NOMO-1 treated with dmso at 0.1 percent for 144 hours (cell line): ENCODE results near the gene GYS2.

Experiments
- DNase-seq: peaks from one replicate; lab custom pipeline; 2025; ENCODE audit not compliant: unreplicated experiment; lab: John Stamatoyannopoulos, UW

GYS2 gene

DNA sequence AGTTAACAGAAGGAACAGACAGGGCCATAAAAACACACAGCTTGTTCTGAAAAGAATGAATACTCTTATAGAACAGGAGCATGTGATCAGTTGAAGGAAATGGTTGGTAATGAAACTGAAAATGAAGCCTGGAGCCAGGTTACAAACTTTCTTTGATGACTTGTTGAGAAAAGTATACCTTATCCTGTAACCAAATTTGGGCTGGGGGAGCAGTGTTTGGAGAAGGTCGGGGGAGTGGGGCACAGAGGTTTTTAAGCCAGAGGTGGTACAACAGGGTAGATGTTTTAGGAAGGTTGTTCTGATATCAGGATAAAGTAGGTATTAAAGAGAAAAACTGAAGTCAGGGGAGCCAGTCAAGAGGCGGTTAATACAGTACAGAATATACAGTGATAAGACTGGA is 94.9 kb downstream of the GYS2 start:
- DNase-seq = no peak

DNA sequence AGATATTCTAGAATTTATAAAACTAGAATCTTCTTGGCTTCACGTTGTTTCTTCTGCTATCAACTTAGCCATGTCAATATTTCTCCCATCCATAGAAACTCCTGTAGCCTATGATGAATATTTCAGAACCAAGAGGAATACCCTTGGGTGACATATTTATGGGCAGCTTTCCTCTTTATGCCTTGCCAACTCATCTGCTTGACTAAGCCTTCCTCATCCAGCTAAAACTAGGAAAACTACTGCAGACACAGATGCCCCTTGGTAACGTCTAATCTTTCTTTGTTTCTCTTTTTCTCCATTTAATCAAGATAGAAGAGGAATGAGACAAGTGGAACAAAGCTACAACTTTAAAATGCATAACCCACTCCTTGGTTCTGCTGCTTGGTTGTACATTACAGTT is 96.8 kb downstream of the GYS2 start:
- DNase-seq = no peak

DNA sequence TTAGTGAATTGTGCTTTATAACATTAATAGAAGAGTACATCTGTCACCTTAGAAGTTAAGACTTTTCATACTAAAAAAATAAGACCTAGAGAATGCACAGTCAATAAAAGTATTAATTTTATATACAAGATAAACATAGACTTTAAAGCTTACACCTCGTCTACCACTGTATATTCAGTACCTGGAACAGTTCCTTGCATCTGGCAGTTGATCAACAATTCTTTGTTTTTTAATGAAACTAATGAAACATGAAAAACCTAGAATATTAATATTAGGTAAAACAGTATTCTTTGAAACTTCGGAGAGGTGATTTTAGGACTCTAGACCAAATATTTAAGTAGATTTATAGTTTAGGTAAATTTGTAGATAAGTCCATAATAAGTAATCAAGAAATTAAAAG is 98.8 kb downstream of the GYS2 start:
- no peak for DNase-seq

DNA sequence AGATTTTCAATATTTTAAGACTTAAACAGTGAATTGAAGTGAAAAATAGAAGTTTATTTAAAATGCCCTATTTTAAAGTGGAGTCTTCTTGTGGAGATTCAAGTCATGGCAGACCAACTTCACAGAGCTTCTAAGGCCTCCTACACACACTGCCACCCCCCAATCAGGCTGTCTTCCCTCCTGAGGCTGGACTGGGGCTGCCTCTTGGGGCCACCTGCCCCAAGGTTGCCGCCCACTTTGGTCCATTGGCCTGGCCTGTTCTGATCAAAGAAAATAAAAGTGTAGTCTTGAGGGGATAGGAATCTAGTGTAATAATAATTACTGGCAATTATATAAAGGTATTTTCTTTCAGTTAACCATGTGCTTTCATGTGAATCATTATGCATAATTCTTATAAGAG is 101.8 kb downstream of the GYS2 start:
- DNase-seq = no peak

DNA sequence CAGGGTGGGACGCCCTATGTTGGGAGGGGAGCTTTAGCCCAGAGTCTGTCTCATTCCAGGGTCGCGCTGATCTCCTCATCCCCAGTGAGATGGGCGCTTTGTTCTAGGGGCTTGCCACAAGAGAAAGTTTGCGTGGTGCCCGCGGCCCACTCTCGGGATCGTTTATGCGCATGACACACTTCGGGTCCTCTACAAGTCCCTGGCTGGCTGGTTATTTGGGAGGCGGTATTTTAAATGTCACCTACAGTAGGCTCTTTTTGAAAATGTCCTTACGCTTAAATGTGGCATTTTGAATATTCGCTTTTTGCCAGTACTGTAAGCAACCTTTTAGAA is 102.5 kb downstream of the GYS2 start:
- no peak for DNase-seq

DNA sequence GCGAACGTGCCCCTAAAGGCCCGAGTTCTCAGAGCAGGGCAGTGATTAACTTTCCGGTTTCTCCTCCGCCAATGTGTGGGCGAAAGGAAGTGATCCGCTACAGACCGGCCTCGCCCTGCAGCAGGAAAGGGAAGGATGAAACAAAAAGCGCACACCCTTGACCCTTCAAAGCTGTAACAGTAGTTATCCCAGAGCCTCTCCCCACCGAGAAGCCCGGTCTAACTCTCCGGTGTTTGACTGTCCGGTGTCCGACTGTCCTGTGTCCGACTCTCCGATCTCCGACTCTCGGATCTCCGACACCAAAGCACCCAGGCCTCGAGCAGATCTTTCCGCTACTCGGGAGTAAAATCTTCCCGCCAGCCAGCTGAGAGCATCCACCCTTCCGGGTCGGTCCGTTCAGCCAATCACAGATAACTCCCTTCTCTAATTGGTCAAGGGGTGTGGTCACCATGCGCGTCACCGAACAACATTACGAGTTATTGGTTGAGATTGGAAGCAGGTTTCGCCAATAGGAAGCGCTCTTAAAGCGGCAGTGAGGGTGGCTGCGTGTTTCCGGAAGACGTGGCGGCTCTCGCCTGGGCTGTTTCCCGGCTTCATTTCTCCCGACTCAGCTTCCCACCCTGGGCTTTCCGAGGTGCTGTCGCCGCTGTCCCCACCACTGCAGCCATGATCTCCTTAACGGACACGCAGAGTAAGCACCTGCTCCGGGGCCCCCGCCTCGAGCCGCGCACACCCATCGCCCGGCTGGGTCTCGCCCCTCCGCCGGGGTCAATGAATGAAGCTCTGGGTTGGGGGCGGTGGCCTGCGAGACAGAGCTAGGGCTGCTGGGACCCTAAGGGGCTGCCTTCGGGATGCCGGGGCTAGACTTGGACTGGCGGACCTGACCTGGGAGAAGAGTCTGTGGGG is 103.1 kb downstream of the GYS2 start, which contains the start of the genes GOLT1B and RECQL:
Gene GOLT1B, plus strand, starts transcription at position 532 of the 906 bp plus-strand sequence. Its CDS starts 135 bp downstream, at position 667.
Gene RECQL, minus strand, starts transcription at position 378 of the 906 bp plus-strand sequence. CDS start 2,065 bp downstream, outside the sequence.
- peak; percentile 95 for DNase-seq

DNA sequence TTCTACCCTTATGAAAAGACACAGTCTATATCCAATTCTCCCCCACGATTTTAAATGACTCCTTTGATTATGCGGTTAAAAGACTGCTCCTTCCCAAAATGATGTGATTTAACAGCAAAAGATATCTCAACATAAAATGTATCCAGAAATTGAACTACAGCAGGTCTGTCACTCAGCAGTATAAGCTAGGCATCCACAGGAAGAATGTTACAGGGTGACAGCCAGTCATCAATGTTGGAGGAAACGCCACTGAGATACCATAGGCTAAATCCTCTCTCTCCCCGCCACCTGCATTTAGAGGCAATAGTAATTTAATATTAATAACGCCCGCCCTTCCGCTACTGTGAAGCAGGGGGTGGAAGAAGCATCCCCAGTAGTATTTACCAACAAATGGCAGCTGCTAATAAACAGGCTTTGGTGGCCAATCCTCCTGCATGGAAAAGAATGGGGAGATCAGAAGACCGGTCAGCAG is 103.8 kb downstream of the GYS2 start:
- no peak for DNase-seq

DNA sequence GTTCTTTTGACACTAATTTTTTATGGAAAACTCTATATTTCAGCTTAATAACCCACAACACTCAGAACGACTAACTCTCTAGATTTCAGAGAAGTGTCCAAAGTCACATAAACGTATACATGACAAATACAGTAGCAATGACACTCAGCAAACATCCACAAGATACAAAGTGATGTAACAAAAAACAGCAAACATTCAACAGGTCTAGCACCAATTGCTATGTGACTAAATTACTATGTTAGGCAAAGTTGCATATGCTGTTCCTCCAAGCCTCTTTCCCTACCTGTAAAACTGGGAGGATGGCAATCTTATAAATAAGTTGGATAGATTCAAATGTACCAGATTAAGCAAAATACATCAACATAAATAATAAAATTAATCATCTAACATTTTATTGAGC is 104.9 kb downstream of the GYS2 start:
- no peak for DNase-seq
